ENCODE data around the gene GALNT17. TPM values are rescaled to one million over a fixed set of nuclear protein-coding genes. Genes with fewer than 3 reads are reported as not detected.

Gene GALNT17
- total RNA-seq, 3 donors from 2014 or later: 0.69 to 17.3 (median 1.6) TPM

GRCh38 chr7:71402684-71403083, 270.7 kb downstream of the GALNT17 start:
- no peak for ATAC-seq
- intact Hi-C loops (cut with DNase I, micrococcal nuclease): no loop called here
- H3K4me1 ChIP-seq (ENCODE audit: low read depth): no peaks in the 10 kb centered on the region
- TF ChIP-seq, protein P1, sequence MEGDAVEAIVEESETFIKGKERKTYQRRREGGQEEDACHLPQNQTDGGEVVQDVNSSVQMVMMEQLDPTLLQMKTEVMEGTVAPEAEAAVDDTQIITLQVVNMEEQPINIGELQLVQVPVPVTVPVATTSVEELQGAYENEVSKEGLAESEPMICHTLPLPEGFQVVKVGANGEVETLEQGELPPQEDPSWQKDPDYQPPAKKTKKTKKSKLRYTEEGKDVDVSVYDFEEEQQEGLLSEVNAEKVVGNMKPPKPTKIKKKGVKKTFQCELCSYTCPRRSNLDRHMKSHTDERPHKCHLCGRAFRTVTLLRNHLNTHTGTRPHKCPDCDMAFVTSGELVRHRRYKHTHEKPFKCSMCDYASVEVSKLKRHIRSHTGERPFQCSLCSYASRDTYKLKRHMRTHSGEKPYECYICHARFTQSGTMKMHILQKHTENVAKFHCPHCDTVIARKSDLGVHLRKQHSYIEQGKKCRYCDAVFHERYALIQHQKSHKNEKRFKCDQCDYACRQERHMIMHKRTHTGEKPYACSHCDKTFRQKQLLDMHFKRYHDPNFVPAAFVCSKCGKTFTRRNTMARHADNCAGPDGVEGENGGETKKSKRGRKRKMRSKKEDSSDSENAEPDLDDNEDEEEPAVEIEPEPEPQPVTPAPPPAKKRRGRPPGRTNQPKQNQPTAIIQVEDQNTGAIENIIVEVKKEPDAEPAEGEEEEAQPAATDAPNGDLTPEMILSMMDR (IDR thresholded peaks at IDR 0.05): no peak
- H3K36me3 ChIP-seq (ENCODE audit: low read depth): no peaks in the 10 kb centered on the region
- H3K4me3 ChIP-seq: no peak overlapping the region
- DNase-seq: no peak
- peaks cover 40% of the 10 kb centered on the region for H3K9me3 ChIP-seq

DNA sequence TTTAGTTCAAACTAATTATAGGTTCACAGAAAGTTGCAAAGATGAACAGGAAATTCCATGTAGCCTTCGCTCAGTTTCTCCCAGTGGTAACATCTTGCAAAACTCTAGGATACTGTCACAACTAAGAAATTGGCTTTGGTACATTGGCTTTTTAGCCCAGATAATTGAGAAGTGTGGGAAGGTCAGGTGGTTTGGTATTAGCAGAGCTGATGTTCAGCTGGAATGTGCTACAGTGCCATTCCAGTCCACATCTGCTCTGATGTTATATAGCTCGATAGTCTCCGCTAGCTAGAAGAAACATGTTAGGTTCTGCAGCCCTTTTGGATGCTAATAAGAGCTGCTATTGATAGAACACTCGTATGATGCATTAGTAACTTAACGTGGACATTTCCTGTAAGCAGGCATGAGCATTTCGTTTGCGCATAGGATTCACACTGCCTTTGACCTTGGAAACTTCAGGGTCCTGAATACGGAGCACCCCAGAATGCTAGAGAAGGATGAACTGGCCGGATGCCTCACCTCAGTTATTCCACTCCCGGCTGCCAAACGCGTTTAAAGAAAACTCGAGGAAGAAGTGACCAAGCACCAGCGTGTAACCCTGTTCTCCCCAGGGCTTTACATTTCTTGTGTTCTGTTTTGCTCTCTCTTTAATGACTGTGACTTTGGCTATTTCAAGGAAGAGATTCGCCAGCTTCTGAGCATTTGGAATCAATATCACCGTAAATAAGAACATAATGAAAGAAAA, 271.4 kb downstream of the GALNT17 start:
- Histone ChIP-seq H3K4me3 (no peak overlapping the region), H3K9me3 (peaks cover 42% of the 10 kb centered on the region), H3K4me1 (ENCODE audit: low read depth) (no peaks in the 10 kb centered on the region), H3K36me3 (ENCODE audit: low read depth) (no peaks in the 10 kb centered on the region)
- intact Hi-C loops (cut with DNase I, micrococcal nuclease): no loop called here
- DNase-seq: no peak
- ATAC-seq: no peak
- TF ChIP-seq, protein P1 (IDR thresholded peaks at IDR 0.05): no peak

DNA sequence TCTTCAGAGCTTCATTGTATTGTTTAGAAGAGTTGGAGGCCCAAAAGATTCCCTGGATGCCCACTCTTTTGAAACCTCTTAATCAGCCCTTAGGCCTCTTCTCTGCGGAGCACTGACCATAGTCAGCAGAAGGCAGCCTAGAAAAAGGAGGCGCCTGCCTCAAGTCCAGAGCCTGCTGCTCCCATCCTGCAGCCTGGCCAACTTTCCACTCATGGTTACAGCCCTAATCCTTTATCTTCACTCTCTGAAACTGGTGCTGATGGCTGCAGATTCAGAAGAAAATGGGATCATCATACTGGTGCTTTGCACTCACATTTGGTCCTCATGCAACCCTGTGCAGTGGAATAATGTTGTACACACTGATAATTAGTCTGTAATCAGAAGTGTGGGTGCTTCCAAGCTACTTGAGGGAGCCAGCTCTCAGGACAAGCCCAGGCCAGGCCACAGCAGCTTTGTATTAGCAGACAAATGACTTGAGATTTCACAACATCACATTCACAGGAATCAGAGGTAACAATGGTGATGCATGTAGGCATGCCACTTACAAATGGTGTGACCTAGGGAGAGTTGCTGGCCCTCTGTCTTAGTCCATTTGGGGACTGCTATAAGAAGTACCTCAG, 272.9 kb downstream of the GALNT17 start:
- DNase-seq (no peak), ATAC-seq (no peak)
- Histone ChIP-seq H3K36me3 (ENCODE audit: low read depth) (no peaks in the 10 kb centered on the region), H3K9me3 (peaks cover 50% of the 10 kb centered on the region), H3K4me3 (no peak overlapping the region), H3K4me1 (ENCODE audit: low read depth) (no peaks in the 10 kb centered on the region)
- intact Hi-C loops (cut with DNase I, micrococcal nuclease): no loop called here
- TF ChIP-seq, protein P1 (IDR thresholded peaks at IDR 0.05): no peak

DNA sequence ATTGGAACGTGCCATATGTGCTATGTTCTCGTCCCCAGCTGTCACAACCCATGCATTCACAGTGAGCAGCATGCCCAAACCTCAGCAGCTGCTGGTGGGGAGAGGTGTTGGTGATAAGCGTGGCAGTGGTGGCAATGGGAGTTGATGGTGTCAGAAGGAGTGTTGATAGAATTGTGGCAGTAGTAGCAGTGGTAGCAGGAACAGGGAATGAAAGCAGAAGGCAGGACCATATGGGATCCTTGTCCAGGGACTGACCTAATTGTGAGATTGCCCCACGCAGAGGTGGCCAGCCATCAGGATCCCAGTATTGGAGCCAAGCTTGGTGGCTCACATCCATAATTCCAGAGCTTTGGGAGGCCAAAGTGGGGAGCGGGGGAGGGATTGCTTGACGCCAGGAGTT, 276.3 kb downstream of the GALNT17 start:
- intact Hi-C loops (cut with DNase I, micrococcal nuclease): no loop called here
- TF ChIP-seq, protein P1 (IDR thresholded peaks at IDR 0.05): no peak
- ATAC-seq (no peak), DNase-seq (no peak)
- Histone ChIP-seq H3K4me1 (ENCODE audit: low read depth) (no peaks in the 10 kb centered on the region), H3K9me3 (peaks cover 61% of the 10 kb centered on the region), H3K4me3 (no peak overlapping the region), H3K36me3 (ENCODE audit: low read depth) (no peaks in the 10 kb centered on the region)

- Histone ChIP-seq H3K4me1 (ENCODE audit: low read depth) (no peaks in the 10 kb centered on the region), H3K36me3 (ENCODE audit: low read depth) (no peaks in the 10 kb centered on the region), H3K9me3 (peaks cover 67% of the 10 kb centered on the region), H3K4me3 (no peak overlapping the region)
- ATAC-seq: no peak
- intact Hi-C loops (cut with DNase I, micrococcal nuclease): no loop called here
- TF ChIP-seq, protein P1 (IDR thresholded peaks at IDR 0.05): no peak
- DNase-seq: no peak
Measured at GRCh38 chr7:71409550-71410157, 277.7 kb downstream of the GALNT17 start.
